Measurements from ENCODE around the gene TNFSF8.

The TNFSF8 gene

DNA sequence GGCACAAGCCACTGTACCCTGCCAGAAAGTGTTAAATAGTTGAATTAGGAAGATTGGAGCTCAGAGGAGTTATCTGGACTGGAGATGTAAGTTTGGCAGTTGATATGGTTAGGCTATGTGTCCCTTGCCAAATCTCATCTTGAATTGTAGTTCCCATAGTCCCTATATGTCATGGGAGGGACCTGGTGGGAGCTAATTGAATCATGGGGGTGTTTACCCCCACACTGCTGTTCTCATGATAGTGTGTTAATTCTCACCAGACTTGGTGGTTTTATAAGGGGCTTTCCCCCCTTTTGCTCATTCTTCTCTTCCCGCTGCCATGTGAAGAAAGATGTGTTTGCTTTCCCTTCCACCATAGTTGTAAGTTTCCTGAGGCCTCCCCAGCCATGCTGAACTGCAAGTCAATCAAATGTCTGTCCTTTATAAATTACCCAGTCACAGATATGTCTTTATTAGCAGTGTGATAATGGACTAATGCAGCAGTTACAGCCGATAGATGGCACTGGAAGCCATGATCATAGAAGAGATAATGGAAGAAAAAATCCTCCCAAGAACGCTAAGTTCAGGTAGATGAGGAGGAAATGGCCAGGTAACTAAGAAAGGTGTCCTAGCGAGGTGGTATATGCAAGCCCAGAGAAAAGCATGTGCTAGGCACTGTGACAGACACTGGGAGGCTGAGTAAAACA is 51.4 kb downstream of the TNFSF8 start:
- DNase-seq = no peak

DNA sequence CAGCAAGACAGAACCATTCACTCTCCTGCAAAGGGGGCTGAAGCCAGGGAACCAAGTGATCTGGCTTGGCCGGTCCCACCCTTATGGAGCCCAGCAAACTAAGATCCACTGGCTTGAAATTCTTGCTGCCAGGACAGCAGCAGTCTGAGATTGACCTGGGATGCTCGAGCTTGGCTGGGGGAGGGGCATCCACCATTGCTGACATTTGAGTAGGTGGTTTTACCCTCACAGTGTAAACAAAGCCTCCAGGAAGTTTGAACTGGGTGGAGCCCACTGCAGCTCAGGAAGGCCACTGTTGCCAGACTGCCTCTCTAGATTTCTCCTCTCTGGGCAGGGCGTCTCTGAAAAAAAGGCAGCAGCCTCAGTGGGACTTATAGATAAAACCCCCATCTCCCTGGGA is 60.5 kb downstream of the TNFSF8 start:
- no peak for DNase-seq

DNA sequence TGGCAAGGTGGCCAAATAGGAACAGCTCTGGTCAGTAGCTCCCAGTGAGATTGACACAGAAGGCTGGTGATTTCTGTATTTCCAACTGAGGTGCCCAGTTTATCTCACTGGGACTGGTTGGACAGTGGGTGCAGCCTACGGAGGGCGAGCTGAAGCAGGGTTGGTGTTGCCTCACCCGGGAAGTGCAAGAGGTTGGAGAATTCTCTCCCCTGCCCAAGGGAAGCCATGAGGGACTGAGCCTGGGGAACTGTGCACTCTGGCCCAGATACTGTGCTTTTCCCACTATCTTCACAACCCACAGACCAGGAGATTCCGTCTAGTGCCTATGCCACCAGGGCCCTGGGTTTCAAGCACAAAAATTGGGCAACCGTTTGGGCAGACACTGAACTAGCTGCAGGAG is 61.0 kb downstream of the TNFSF8 start:
- no peak for DNase-seq

DNA sequence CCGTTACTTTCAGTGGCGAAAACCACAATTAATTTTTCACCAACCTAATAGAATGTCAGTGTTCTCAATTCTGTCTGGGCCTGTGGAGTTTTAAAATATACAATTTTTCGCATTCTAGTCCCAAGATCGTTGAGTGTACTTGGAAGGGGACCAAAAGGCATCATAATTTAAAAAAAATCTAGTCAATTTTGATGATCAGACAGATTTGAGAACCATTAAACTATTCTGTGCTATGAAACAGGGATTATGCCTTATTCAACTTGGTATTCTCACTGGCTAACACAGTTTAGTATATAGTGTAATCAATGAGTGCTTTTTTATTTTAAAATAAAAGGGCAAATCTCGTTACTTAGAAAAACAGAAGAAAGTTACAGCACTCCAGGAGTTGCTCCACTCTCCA is 63.1 kb downstream of the TNFSF8 start:
- DNase-seq = no peak

DNA sequence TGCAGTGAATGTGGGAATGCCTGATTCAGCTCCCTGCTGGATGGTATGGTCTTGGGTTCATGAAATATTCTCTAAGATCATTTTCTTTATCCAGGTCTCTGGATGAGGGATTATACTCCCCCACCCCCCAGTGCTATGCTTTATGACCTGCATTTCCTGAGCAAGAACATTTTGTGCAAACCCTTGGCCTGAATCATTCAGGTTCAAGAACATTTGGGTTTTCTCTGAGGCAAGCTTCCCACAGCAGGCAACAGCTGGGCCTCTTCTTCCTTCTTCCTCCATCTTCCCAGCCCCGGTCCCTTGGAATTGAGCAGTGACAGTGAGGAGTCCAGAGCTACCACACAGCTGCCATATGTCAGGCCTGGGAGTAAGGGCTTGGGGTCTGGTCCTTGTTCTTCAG is 65.9 kb downstream of the TNFSF8 start:
- no peak for DNase-seq

DNA sequence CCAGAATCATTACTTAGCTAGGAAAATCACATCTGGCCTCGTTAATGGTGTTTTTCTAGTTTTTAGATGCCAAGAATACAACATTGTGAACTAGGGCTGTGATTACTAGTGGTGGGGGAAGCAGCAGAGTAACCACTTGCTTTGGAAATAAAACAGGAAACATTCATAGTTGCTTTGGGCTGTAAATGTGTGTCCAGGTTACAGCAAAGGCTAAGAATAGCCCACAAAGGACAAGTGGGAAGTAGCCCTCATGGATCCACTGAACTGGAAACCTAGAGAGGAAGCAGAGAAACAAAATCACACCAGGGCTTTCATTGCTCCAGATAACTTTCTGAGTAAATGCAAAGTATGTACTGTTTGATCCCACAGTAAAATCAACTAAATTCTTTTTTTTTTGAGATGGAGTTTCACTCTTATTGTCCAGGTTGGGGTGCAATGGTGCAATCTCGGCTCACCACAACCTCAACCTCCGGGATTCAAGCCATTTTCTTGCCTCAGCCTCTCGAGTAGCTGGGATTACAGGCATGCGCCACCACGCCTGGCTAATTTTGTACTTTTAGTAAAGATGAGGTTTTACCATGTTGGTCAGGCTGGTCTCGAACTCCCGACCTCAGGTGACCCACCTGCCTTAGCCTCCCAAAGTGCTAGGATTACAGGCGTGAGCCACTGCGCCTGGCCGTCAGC is 68.3 kb downstream of the TNFSF8 start:
- DNase-seq = no peak

DNA sequence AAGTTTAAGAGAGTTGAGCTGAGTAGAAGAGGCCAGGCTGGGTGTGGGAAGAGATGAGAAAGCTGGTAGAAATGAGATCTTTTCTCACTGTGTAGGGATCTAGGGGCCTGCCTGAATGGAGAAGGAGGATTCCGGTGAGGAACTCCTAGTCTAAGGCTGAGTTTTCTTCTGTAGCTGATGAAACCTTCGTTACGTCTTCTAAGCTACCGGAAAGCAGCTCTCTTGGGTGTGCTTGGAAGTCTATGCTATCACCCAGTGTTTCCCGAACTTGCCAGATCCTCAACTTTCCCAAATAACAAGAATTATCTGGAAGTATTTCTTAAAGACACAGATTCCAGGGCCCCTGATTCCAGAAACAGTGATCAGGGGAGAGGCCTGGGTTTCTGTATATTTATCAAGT is 69.1 kb downstream of the TNFSF8 start:
- DNase-seq = no peak

DNA sequence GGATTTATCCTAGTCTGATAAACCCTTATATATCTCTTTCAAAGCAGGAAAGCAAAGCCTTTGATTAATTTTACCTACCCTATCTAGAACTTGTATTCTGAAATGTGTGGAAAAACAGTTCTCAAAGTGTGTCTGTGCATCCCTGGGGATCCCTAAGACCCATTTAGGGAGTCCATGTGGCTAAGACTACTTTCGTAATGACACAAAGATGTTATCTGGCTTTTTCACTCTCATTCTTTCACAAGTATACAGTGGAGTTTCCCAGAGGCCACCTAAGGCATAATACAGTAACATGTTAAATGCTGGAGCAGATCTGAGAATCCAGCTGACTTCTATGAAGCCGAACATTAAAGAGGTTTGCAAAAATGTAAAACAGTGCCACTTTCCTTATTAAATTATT is 70.2 kb downstream of the TNFSF8 start:
- DNase-seq = no peak

DNA sequence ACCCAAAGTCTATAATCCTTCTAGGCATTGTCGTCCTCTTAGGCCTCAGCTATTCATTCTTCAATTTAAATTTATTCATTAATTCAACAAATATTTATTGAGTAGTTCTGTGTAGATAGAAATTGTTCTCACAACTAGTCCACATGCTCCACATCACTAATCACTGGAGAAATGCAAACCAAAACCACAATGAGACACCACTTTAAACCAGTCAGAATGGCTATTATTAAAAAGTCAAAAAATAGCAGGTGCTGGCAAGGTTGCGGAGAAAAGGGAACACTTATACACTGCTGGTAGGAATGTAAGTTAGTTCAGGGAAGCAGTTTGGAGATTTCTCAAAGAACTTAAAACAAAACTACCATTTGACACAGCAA is 73.5 kb downstream of the TNFSF8 start:
- no peak for DNase-seq

DNA sequence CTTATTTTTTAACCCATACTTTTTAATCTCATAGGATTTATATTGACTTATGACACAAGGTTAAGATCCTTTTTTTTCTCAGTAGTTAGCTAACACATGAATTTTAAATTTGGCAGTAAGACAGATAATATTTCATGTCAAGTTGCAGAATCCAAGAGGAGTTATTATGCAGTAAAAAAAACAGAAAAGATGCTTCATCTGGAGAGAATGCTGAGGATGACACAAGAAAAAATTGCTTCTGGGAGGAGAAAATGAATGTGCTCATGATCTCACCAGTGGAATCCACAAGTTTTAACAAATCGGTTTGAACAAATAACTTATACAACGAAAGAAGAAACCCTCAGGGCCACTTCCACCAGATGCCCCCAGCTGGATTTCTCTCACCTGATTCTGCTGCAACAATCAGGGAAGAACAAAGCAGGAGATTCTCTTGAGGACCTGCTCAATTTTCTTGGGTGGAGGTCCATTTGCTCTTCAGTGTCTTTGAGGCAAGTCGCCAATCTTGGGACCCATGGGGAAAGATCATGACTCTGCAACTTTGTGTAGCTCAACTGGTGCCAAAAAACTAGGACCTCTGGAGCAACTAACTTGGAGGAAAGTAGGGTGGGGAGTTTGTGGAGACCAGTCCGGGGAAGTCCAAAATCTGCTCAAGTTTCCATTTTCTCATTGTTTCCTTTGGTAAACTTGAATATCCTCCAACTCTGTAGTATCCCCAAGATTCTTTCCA is 74.0 kb downstream of the TNFSF8 start:
- DNase-seq = no peak

DNA sequence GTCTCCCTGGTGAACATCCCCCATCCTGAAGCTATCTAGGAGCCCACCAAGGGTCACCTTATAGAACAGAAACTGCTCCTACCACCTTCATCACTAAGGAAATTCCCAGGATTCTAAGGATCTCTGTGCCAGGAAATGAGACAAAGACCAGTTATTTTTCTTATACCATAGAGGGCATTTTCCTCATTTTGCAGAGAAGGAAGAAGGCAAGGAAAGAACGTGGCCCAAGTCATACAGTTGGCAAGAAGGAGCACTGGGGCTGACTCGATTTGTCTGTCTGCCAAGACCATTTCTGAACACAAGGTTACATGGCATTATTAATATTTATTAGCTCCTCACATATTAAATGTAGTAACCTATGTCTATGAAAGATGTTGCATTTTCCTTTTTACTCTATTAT is 74.9 kb downstream of the TNFSF8 start:
- no peak for DNase-seq

DNA sequence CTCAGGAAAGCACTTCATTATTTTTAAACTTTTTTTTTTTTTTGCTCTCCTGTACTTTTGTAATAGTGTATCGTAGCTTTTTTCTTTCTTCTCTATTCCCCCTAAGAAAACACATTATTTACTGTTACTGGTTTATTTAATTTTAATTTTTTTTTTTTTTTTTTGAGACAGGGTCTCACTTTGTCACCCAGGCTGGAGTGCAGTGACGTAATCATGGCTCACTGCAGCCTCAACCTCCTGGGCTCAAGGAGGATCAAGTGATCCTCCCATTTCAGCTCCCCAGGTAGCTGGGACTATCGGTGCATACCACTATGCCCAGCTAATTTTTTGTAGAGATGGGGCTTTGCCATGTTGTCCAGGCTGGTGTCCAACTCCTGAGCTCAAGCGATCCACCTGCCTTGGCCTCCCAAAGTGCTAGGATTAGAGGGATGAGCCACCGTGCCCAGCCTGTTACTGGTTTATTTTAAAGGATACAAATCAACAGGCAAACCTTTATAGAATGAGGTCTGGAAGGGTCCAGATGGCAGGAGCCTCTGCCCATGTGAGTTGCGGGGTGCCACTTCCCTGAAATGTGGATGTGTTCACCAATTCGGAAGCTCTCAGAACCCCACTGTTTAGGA is 75.5 kb downstream of the TNFSF8 start:
- DNase-seq = no peak

DNA sequence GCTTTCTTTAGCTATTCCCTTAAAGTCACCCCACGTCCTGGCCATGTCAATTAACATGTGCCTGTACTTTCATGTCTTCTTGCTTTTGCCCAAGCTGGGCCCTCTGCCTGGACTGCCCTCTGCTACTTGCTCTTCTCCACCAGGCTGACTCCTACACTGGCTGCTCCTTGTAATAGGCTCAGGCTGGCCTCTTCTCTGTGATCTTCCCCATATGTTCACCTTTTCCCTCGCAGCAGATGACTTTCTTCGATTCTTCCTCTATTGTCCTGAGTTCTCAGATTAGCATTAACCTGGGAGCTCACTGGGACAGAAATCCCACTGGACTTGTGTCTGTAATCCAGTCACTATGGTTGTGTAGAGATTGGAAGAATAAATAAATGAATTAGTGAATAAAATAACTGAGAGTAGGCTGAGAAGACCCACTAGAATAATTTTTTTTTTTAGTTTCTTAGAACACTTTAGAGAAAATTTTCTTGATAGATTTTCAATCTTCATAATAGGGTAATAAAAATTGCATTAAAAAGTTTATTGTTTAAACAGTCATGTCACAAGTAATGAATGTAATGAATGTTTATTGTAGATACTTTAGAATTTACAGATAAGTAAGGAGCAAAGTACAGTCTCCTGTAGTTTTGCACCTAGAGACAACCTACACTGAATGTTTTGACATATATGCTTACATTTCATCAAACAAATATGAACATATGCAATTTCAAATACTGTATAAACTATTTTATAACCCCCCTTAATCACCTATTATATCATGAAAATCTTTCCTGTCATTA is 77.1 kb downstream of the TNFSF8 start:
- DNase-seq = no peak

DNA sequence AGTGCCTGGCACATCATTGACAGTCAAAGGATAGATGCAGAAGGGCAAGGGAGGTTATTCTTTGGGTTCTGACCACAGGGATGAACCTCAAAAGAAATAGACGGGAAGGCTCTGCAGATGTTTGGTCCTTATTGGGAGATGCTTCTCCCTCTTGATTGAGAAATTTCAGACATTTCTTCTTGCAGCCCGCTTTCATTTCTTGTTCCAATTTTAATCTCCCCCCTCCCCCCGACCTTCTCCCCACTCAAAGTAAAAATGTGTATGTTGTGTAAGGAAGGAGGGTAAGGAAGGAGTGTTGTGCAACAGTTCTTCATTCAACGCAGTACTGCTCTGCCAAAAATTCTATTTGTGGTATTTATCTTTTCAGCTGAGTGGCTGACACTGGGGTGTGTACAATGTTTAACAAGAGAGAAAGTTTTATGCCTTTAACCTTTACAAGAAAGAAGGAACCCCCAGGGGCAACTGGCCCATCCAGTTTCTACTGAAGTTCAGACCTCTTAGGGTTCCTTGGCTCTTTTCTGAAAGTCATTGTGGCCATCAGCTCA is 78.3 kb downstream of the TNFSF8 start:
- peak in 2 of 58 donors; percentile 0 for DNase-seq

DNA sequence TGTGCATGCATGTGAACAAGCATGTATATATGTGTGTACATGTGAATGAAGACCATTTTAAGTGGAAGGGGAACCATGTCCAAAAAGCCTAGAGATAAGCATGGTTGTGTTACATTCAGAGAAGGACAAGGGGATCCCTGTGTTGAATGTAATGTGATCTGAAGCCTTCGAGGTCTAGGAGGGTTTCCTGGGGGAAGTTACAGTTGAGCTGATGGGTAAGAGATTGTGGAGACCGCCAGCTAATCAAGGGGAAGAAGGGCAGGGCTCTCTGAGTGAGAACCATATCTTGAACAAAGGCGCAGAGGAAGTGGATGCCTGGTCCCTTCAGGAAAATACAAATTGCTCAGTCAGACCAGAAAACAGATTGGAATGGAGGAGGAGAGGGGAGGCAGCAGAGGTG is 79.1 kb downstream of the TNFSF8 start:
- peak in 1 of 58 donors; percentile 1 for DNase-seq

All from anterior cingulate cortex (tissue), 58 donors.